NCI-H2171 (cell line): Measurements from ENCODE around the gene DRD2.

ENCODE experiments used
- DNase-seq: peaks from one replicate; lab custom pipeline; 2025; lab: John Stamatoyannopoulos, UW

DRD2 gene

GRCh38 chr11:113484223-113484622, 9.0 kb upstream of the DRD2 start:
- DNase-seq: no peak

- DNase-seq: no peak
These were observed 6.5 kb upstream of the DRD2 start for GRCh38 chr11:113481672-113482071.

GRCh38 chr11:113481226-113481625, 6.0 kb upstream of the DRD2 start:
- DNase-seq: no peak

GRCh38 chr11:113477321-113477720, 2.1 kb upstream of the DRD2 start:
- DNase-seq: peak; percentile 72

- DNase-seq: no peak
These were observed 1.4 kb upstream of the DRD2 start for GRCh38 chr11:113476553-113476952.

- no peak for DNase-seq
These were observed 637 bp downstream of the DRD2 start for GRCh38 chr11:113474362-113475159.

- no peak for DNase-seq
These were observed 1.2 kb downstream of the DRD2 start for GRCh38 chr11:113473983-113474361.

- DNase-seq: no peak
These were observed 2.7 kb downstream of the DRD2 start for GRCh38 chr11:113472471-113472870.

- DNase-seq: no peak
These were observed 5.0 kb downstream of the DRD2 start for GRCh38 chr11:113470233-113470632.

GRCh38 chr11:113468726-113469345, 6.4 kb downstream of the DRD2 start:
- no peak for DNase-seq

- no peak for DNase-seq
These were observed 7.7 kb downstream of the DRD2 start for GRCh38 chr11:113467545-113467944.

GRCh38 chr11:113465786-113466185, 9.4 kb downstream of the DRD2 start:
- no peak for DNase-seq

GRCh38 chr11:113464416-113464815, 10.8 kb downstream of the DRD2 start:
- DNase-seq: no peak

- no peak for DNase-seq
These were observed 12.4 kb downstream of the DRD2 start for GRCh38 chr11:113462830-113463229.

GRCh38 chr11:113461639-113462038, 13.6 kb downstream of the DRD2 start:
- DNase-seq: no peak

GRCh38 chr11:113460469-113460868, 14.7 kb downstream of the DRD2 start:
- DNase-seq: no peak

GRCh38 chr11:113458189-113458588, 17.0 kb downstream of the DRD2 start:
- no peak for DNase-seq

GRCh38 chr11:113457784-113458183, 17.4 kb downstream of the DRD2 start:
- peak; percentile 47 for DNase-seq

- DNase-seq: no peak
These were observed 20.7 kb downstream of the DRD2 start for GRCh38 chr11:113454455-113454854.

- DNase-seq: no peak
These were observed 25.5 kb downstream of the DRD2 start for GRCh38 chr11:113449743-113450142.

GRCh38 chr11:113448316-113448677, 26.9 kb downstream of the DRD2 start:
- no peak for DNase-seq

- DNase-seq: no peak
These were observed 27.4 kb downstream of the DRD2 start for GRCh38 chr11:113447621-113448315.

GRCh38 chr11:113446938-113447337, 28.3 kb downstream of the DRD2 start:
- DNase-seq: peak; percentile 14
